GM18520 (cell line): ENCODE data around the gene OXCT1.
"Not testable (repeated sequence)": the region's sequence is repeated elsewhere in the genome, so short reads cannot be mapped to it uniquely, and the experiment has no call there.

ENCODE experiments used
- ATAC-seq: cut with Tn5 transposase; IDR thresholded peaks from one replicate; pipeline ENCODE4 v1.9.1; 2021; ENCODE audit not compliant: unreplicated experiment

OXCT1 gene

GRCh38 chr5:41778410-41778809 is 91.8 kb downstream of the OXCT1 start:
- no peak for ATAC-seq

DNA sequence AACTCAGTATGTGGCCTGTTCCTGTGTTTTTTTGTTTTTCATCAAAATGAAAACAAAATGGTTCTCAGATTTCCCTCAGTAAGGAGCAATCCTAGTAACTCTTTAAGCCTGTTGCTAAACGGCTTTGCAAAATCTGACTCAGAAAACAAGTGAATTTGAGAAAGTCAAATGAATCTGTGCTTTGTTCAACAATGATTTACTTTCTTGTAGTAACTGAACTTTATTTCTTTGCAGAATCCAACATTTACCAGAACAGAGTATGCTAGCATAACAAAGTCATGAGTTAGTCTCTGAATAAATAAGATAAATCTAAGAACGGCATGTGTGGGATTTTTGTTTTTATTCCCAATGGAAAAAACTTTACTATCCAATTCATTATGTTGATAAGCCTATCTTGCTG is 93.8 kb downstream of the OXCT1 start:
- no peak for ATAC-seq

- ATAC-seq = no peak
Observed at GRCh38 chr5:41773799-41774198, 96.4 kb downstream of the OXCT1 start.

- no peak for ATAC-seq
Observed at GRCh38 chr5:41772785-41773442, 97.3 kb downstream of the OXCT1 start.

DNA sequence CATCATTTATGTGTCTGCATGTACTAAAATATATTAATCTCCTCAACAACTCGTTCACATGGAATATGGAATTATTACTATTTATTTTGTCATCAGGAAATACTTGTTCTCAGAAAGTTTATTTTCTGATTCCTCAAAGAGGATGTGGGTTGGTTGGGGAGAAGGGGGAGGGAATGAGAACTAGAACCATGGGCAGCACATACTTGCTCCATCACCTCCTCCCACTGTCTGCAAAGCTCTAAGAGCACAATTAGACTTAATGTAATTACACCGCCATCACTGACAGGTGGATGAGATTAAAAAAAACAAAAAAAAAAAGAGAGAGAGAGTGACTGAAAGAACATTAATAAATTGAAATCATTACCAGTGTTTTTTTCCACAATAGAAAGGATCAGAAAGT is 98.2 kb downstream of the OXCT1 start:
- no peak for ATAC-seq

DNA sequence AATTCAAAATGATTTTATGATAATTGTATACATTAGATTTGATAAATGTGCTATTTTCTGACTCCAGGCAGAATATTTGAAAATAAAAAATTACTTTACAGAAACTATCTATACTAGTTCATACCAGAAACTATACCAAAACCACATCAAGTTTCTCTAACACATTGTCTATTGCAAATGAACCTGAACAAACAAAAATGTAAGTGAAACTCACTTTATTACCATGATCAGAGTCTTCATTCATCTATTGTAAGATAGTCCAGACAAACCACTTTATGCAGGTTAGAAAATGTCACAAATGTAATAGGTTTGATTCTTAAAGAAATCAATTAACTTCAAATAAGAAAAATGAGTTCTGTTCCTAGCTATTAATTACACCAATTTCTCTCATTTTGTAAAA is 99.4 kb downstream of the OXCT1 start:
- ATAC-seq = peak; percentile 93

DNA sequence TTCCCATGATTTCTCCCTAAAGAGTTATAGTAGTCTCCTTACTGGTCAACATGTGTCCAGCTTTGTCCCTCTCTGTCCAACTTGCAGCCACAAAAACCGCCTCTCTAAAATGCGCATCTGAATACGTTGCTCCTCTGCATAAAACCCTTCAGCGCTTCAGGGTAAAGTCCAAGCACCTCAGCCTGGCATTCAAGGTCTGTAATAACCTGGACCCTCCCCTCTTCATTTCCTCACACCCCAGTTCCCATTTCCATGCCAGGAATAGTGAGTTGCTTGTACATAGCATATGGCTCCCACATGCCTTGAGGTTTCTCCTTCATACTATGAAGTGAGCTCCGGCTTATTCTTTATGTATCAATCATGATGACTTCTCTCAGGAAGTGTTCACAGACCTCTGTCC is 101.5 kb downstream of the OXCT1 start:
- ATAC-seq = no peak

DNA sequence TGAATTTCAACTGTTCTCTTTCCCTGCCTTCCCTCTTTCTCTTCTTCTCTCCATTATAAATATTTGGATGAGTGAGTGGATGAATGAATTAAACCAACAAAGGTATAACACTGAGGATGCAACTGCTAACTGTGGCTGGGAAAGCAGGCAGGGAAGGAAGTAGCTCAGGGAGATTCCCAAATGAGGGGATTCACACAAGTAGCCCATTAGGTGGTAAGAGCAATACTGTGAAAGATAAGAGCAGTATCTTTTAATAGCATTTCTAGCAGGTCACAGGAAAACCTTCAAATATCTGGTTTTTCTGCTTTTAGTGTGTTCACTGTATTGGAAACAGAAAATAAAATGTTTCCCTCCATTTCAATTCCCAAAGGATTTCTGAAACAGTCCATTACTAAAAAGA is 105.6 kb downstream of the OXCT1 start:
- ATAC-seq = no peak

DNA sequence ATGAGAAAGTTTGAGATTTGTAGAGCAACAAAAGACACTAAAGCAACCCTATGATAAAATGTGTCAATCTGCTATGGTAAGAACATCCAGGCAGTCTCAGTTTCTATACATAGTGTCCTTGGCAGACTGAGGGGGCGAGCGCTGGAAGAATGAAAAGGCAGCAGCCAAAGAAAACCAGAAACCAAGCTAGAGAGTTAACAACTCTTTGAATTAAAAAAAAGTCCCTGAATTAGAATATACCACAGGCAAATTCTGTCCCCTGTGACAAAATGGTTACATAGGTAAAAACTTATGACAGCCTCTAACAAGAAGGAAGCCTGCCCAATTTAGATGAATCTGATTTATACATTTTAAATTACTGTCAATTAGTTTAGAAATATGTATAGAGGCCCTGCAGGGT is 106.7 kb downstream of the OXCT1 start:
- peak; percentile 42 for ATAC-seq

DNA sequence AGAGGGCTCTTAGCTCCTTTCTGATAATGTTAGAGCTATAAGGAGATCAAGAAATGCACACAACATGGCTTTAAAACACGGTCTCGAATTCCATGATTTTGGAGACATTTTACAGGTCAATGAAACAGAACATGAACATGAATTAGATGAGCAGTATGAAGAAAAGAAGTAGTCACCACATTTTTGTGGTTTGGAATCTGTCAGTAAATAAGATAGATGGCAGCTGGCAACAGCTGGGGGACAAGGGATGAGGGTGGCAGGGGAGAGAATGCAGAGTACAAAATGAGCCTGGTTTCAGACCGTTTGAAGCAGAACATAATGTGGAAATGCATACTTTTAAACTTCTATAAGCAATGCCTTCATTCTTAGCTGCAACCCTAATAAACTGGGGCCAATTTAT is 107.1 kb downstream of the OXCT1 start:
- no peak for ATAC-seq

GRCh38 chr5:41762426-41762825 is 107.8 kb downstream of the OXCT1 start:
- no peak for ATAC-seq

DNA sequence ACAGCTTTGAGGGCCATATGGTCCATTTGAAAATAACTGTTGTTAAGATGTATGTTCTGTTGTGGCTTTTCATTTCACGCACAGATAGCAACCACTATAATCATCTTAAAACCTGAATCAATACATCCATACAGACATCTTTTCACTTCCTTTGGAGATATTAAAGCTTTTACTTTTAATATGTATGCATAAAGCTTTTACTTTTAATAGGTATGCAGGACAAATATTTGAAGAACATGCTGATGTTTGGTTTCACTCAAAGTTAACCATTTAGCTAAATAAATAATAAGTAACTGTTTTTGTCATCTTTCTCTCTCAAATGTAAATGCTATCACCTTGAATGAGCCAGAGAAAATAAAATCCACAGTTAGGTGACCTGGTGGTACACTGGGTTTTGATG is 108.6 kb downstream of the OXCT1 start:
- ATAC-seq = no peak

- no peak for ATAC-seq
Observed at GRCh38 chr5:41755705-41756104, 114.5 kb downstream of the OXCT1 start.

DNA sequence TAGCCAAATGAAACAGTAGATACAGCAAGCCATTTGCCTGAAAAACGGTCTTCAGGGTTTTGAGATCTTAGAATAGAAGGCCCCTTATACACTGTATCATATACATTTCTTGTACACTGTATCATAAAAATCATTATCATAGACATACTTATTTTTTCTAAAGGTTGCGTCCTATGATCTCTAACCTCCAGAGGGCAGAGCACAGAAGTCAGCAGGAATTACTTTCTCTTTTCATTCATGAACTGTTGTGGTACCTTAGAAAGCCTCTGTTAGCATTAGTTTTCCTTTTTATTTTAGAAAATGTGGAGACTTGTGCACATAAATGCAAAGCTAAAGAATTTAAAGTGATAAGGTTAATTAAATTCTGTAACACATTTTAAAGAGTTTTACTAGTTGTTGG is 115.4 kb downstream of the OXCT1 start:
- ATAC-seq = peak; percentile 54

DNA sequence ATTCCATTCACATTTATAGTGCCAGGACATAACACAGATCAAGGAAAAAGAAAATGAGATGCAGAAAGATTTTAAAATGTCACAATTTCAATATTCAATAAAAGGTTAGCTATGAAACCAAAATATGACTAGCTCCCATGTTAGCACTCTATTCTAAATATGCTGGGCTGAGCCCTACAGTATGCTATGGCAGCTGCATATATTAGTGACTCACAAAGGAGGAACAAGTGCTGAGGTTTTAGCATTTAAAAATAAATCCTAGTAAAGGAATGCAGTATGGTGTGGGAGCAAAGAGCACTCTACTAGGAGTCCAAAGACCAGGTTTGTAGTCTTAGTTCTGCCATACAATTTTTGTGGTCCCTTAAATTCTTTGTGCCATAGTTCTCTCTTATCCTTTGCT is 118.4 kb downstream of the OXCT1 start:
- no peak for ATAC-seq

DNA sequence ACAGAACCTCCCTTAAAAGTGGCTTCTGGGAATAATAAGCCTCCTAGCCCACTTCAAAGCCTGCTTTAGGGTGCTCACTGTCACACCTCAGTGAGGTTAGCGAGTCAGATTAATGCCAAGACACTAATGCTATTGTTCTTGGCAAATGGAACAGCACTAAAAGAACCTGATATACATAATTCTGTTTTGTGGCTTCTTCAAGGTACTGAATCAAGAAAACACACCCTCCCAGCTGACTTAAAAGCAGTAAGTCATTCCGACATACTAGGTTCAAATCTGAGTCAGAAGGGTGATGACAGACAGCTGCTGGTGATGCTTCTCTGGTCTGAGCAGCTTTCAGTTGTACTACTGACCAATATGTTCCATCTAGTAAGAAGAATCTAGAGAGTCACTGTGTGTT is 121.6 kb downstream of the OXCT1 start:
- ATAC-seq = peak; percentile 99

DNA sequence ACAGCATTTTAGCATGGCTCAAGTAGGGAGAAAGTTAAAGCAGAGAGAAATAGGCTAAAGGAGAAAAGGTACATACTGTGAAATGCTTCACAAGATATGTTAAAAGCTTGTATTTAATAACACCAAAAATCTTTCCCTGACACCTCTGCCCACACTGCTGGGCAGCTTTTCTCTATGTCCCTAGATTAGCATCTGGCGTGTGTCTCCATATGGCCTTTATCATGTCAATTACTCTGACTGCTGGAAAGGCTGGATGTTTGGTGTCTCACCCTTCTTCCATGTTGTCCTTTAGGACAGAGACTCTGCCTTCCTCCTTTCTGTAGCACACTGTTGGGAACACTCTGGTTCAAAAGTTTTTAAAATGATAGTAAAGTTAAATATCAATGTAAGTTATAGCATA is 122.5 kb downstream of the OXCT1 start:
- ATAC-seq = no peak

GRCh38 chr5:41747301-41747700 is 122.9 kb downstream of the OXCT1 start:
- ATAC-seq = no peak

- ATAC-seq = not testable (repeated sequence)
Observed at GRCh38 chr5:41742608-41743007, 127.6 kb downstream of the OXCT1 start.

GRCh38 chr5:41738710-41739354 is 131.4 kb downstream of the OXCT1 start:
- no peak for ATAC-seq

- no peak for ATAC-seq
Observed at GRCh38 chr5:41736641-41737040, 133.6 kb downstream of the OXCT1 start.

DNA sequence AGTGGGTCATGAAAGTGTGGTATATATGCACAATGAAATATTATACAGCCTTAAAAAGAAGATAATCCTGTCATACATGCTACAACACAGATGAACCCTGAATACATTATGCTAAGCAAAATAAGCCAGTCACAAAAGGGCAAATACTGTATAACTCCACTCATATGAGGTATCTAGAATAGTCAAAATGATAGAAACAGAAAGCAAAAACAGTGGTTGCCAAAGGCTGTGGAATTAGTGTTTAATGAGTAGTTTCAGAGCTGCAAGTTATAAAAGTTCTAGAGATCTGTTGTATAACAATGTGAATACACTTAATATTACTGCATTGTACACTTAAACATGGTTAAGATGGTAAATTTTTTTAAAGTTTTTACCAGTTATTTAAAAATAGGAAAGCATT is 135.0 kb downstream of the OXCT1 start:
- peak; percentile 71 for ATAC-seq

DNA sequence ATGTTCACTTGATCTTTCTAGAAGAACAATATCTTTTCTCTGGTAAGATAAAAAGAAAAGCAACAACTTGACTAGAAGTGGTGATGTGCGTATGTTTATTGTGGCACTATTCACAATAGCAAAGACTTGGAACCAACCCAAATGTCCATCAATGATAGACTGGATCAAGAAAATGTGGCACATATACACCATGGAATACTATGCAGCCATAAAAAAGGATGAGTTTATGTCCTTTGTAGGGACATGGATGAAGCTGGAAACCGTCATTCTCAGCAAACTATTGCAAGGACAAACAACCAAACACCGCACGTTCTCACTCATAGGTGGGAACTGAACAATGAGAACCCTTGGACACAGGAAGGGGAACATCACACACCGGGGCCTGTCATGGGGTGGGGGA is 140.8 kb downstream of the OXCT1 start:
- not testable (repeated sequence) for ATAC-seq
